Astrocyte (in vitro differentiated cells and primary cell): ENCODE results near the gene PVALB. TPM values are rescaled to one million over a fixed set of nuclear protein-coding genes. Genes with fewer than 3 reads are reported as not detected.

ENCODE experiments used
- DNase-seq: peaks from one replicate; pipeline ENCODE4 v3.0.0-alpha.2; 2010; ENCODE audit warnings: low read depth
- FAIRE-seq: peaks from 2 replicates; lab custom pipeline; 2011; peaks lifted over from hg19 to GRCh38; lab: Jason Lieb, UNC
- H2AFZ ChIP-seq: 2 replicates; pipeline ENCODE4 v1.6.0; 2012; ENCODE audit warnings: low read depth, low read length, inconsistent platforms
- H3K27ac ChIP-seq: 2 replicates; pipeline ENCODE4 v1.5.1; 2011; ENCODE audit warnings: low read depth, low read length, inconsistent platforms
- H3K27me3 ChIP-seq: 2 replicates; pipeline ENCODE4 v1.6.0; 2011; ENCODE audit warnings: low read length, inconsistent platforms; ENCODE audit not compliant: insufficient read depth
- H3K36me3 ChIP-seq: 2 replicates; pipeline ENCODE4 v1.5.1; 2011; ENCODE audit warnings: low read length, inconsistent platforms; ENCODE audit not compliant: insufficient read depth
- H3K4me1 ChIP-seq: 2 replicates; pipeline ENCODE4 v1.5.1; 2011; ENCODE audit warnings: low read length, inconsistent platforms; ENCODE audit not compliant: insufficient read depth
- H3K4me2 ChIP-seq: 2 replicates; pipeline ENCODE4 v1.6.0; 2012; ENCODE audit warnings: low read length, inconsistent platforms
- H3K4me3 ChIP-seq: 2 replicates; pipeline ENCODE4 v1.5.1; 2011; ENCODE audit warnings: low read depth, mild to moderate bottlenecking, low read length, inconsistent platforms; ENCODE audit not compliant: insufficient read depth
- H3K79me2 ChIP-seq: 2 replicates; pipeline ENCODE4 v1.6.0; 2012; ENCODE audit warnings: mild to moderate bottlenecking, low read length, inconsistent platforms; ENCODE audit not compliant: insufficient read depth
- H3K9ac ChIP-seq: 2 replicates; pipeline ENCODE4 v1.6.0; 2012; ENCODE audit warnings: mild to moderate bottlenecking, low read length, inconsistent platforms
- H3K9me3 ChIP-seq: 2 replicates; pipeline ENCODE4 v1.5.1; 2012; ENCODE audit warnings: low read depth, mild to moderate bottlenecking, low read length, inconsistent platforms; ENCODE audit not compliant: insufficient read depth
- H4K20me1 ChIP-seq: 2 replicates; pipeline ENCODE4 v1.6.0; 2012; ENCODE audit warnings: low read length, inconsistent platforms; ENCODE audit not compliant: insufficient read depth
- H3K27ac Mint-ChIP-seq: one replicate; pipeline ENCODE4 v1.8.0; 2021; ENCODE audit warnings: mild to moderate bottlenecking, mixed read lengths; ENCODE audit not compliant: unreplicated experiment
- H3K27me3 Mint-ChIP-seq: one replicate; pipeline ENCODE4 v1.8.0; 2021; ENCODE audit warnings: low read depth, mixed read lengths; ENCODE audit not compliant: unreplicated experiment
- H3K36me3 Mint-ChIP-seq: one replicate; pipeline ENCODE4 v1.8.0; 2021; ENCODE audit warnings: low read depth, mixed read lengths; ENCODE audit not compliant: unreplicated experiment
- H3K4me1 Mint-ChIP-seq: one replicate; pipeline ENCODE4 v1.8.0; 2021; ENCODE audit warnings: low read depth, mixed read lengths; ENCODE audit not compliant: unreplicated experiment
- H3K4me3 Mint-ChIP-seq: one replicate; pipeline ENCODE4 v1.8.0; 2021; ENCODE audit warnings: mild to moderate bottlenecking, moderate library complexity, mixed read lengths; ENCODE audit not compliant: unreplicated experiment
- H3K9me3 Mint-ChIP-seq: one replicate; pipeline ENCODE4 v1.8.0; 2021; ENCODE audit warnings: mild to moderate bottlenecking, mixed read lengths; ENCODE audit not compliant: unreplicated experiment
- CTCF ChIP-seq: IDR thresholded peaks from 2 replicates; pipeline ENCODE4 v1.5.1; 2011; ENCODE audit warnings: low read depth, mild to moderate bottlenecking, inconsistent platforms, low read length, moderate library complexity; ENCODE audit not compliant: insufficient read depth
- EZH2 ChIP-seq: IDR thresholded peaks from 2 replicates; pipeline ENCODE4 v1.6.1; 2012; ENCODE audit warnings: mild to moderate bottlenecking, low read length, inconsistent platforms; ENCODE audit not compliant: insufficient read depth
- total RNA-seq: library from RNA; stranded (reverse); gene quantifications from 2 replicates; pipeline ENCODE4 v1.2.1, GENCODE V29; 2021

Gene PVALB
- total RNA-seq, 1 donor from 2014 or later, result not detected

GRCh38 chr22:36846949-36847348 lies 30.1 kb upstream of the PVALB start:
- no peak overlapping the region for H3K4me2 ChIP-seq
- no peak overlapping the region for H2AFZ ChIP-seq
- no peaks in the 10 kb centered on the region for H3K79me2 ChIP-seq
- H3K27me3 ChIP-seq, result peaks cover 31% of the 10 kb centered on the region
- no peaks in the 10 kb centered on the region for H4K20me1 ChIP-seq
- no peaks in the 10 kb centered on the region for H3K36me3 Mint-ChIP-seq
- H3K27ac ChIP-seq, result no peak overlapping the region
- no peak for FAIRE-seq
- no peak overlapping the region for H3K27ac Mint-ChIP-seq
- H3K9ac ChIP-seq, result no peak overlapping the region
- H3K36me3 ChIP-seq, result no peaks in the 10 kb centered on the region
- H3K4me1 ChIP-seq, result no peaks in the 10 kb centered on the region
- H3K27me3 Mint-ChIP-seq, result peaks cover 79% of the 10 kb centered on the region
- no peaks in the 10 kb centered on the region for H3K9me3 ChIP-seq
- DNase-seq, result no peak
- TF ChIP-seq CTCF (no peak), EZH2 (no peak)
- H3K9me3 Mint-ChIP-seq, result no peaks in the 10 kb centered on the region
- no peaks in the 10 kb centered on the region for H3K4me1 Mint-ChIP-seq
- no peak overlapping the region for H3K4me3 Mint-ChIP-seq
- H3K4me3 ChIP-seq, result no peak overlapping the region

- peaks cover 31% of the 10 kb centered on the region for H3K27me3 ChIP-seq
- H3K9ac ChIP-seq, result no peak overlapping the region
- no peaks in the 10 kb centered on the region for H3K9me3 Mint-ChIP-seq
- H3K4me3 ChIP-seq, result no peak overlapping the region
- H3K4me2 ChIP-seq, result no peak overlapping the region
- H3K79me2 ChIP-seq, result no peaks in the 10 kb centered on the region
- H3K27ac ChIP-seq, result no peak overlapping the region
- FAIRE-seq (no peak), DNase-seq (no peak)
- peaks cover 81% of the 10 kb centered on the region for H3K27me3 Mint-ChIP-seq
- no peaks in the 10 kb centered on the region for H4K20me1 ChIP-seq
- no peak for TF ChIP-seq CTCF
- no peak for TF ChIP-seq EZH2
- no peak overlapping the region for H3K4me3 Mint-ChIP-seq
- H3K4me1 ChIP-seq, result no peaks in the 10 kb centered on the region
- no peaks in the 10 kb centered on the region for H3K36me3 ChIP-seq
- H3K4me1 Mint-ChIP-seq, result no peaks in the 10 kb centered on the region
- no peak overlapping the region for H3K27ac Mint-ChIP-seq
- no peaks in the 10 kb centered on the region for H3K36me3 Mint-ChIP-seq
- no peaks in the 10 kb centered on the region for H3K9me3 ChIP-seq
- H2AFZ ChIP-seq, result no peak overlapping the region
Observed at GRCh38 chr22:36846271-36846670, 29.4 kb upstream of the PVALB start.

- Histone ChIP-seq H3K9ac (no peak overlapping the region), H3K27me3 (peaks cover 10% of the 10 kb centered on the region), H3K4me3 (no peak overlapping the region), H3K79me2 (no peaks in the 10 kb centered on the region), H3K4me2 (no peak overlapping the region), H3K36me3 (no peaks in the 10 kb centered on the region), H3K4me1 (no peaks in the 10 kb centered on the region), H3K9me3 (no peaks in the 10 kb centered on the region), H4K20me1 (no peaks in the 10 kb centered on the region), H2AFZ (no peak overlapping the region), H3K27ac (no peak overlapping the region)
- no peak for DNase-seq
- H3K9me3 Mint-ChIP-seq, result peaks cover 12% of the 10 kb centered on the region
- peaks cover 14% of the 10 kb centered on the region for H3K4me1 Mint-ChIP-seq
- no peak overlapping the region for H3K4me3 Mint-ChIP-seq
- peaks cover 46% of the 10 kb centered on the region for H3K27me3 Mint-ChIP-seq
- no peak overlapping the region for H3K27ac Mint-ChIP-seq
- no peak for FAIRE-seq
- TF ChIP-seq EZH2 (no peak), CTCF (no peak)
- no peaks in the 10 kb centered on the region for H3K36me3 Mint-ChIP-seq
Observed at GRCh38 chr22:36840106-36840505, 23.3 kb upstream of the PVALB start.
